Stomach (tissue), 9 donors: ENCODE data around the gene SLC1A5. TPM values are rescaled to one million over a fixed set of nuclear protein-coding genes. Genes with fewer than 3 reads are reported as not detected.

Experiments
- DNase-seq, 2 donors: peaks; one replicate each; pipeline versions ENCODE4 v3.0.0 to v3.0.0-alpha.2; 2013 to 2019
- H3K27ac ChIP-seq, 5 donors: fragments of 200-600 bp in 4 of 5; sonication (generic) in 4 of 5; one replicate each; pipeline ENCODE4 v1.5.1; 2013 to 2019; ENCODE audit warnings: mild to moderate bottlenecking in 1 of 5, moderate library complexity in 1 of 5
- H3K27me3 ChIP-seq, 3 donors: fragments of 200-600 bp; sonication (generic); one replicate each; pipeline ENCODE4 v1.5.1; 2017 to 2019; ENCODE audit warnings: mixed run types in 1 of 3
- H3K36me3 ChIP-seq, 4 donors: fragments of 200-600 bp; sonication (generic); 1 replicate in 3 of 4; 2 replicates in 1 of 4; pipeline ENCODE4 v1.5.1; 2016 to 2019
- H3K4me1 ChIP-seq, 4 donors: fragments of 200-600 bp; sonication (generic); one replicate each; pipeline ENCODE4 v1.5.1; 2016 to 2019
- H3K4me3 ChIP-seq, 4 donors: fragments of 200-600 bp; sonication (generic) in 3 of 4; one replicate each; pipeline ENCODE4 v1.5.1; 2016 to 2019; ENCODE audit warnings: mild to moderate bottlenecking in 1 of 4
- H3K9me3 ChIP-seq, 4 donors: fragments of 200-600 bp; sonication (generic); one replicate each; pipeline ENCODE4 v1.5.1; 2016 to 2019
- POLR2A ChIP-seq, 4 donors: fragments of 450-650 bp; IDR thresholded peaks; one replicate each; pipeline ENCODE4 v1.6.1; 2016; ENCODE audit warnings: antibody characterized with exemption in 4 of 4, control low read depth in 2 of 4, mild to moderate bottlenecking in 1 of 4, moderate library complexity in 1 of 4
- POLR2AphosphoS5 ChIP-seq, 3 donors: sonication (generic); formaldehyde crosslinking; IDR thresholded peaks; one replicate each; pipeline ENCODE4 v1.6.1; 2016; ENCODE audit warnings: antibody characterized with exemption in 3 of 3
- WGBS, 5 donors: extraction: QIAGEN DNeasy Blood & Tissue Kit in 3 of 5; methylation state at CpG; one replicate each; pipeline versions ENCODE4 v1.1.5 to v1.1.7; 2013 to 2018; 5-methylcytosine and 5-hydroxymethylcytosine counted together
- intact Hi-C: fragments of 100-400 bp; cut with DNase I; formaldehyde crosslinking; loops from one replicate; pipeline ENCODE4 v1.15.1; 2023; ENCODE audit warnings: low total_unique reads
- polyA plus RNA-seq, 3 donors: library from polyadenylated mRNA; stranded (reverse); fragments of 200-250 nt; gene quantifications; one replicate each; pipeline ENCODE4 v1.2.3, GENCODE V29; 2013
- small RNA-seq, 4 donors: library from RNA; depleted of rRNA; stranded (forward); fragments of <200 nt; gene quantifications; one replicate each; pipeline ENCODE3, GENCODE V24; 2016
- total RNA-seq, 5 donors: library from RNA; depleted of rRNA; stranded (reverse); fragments of >200 nt; gene quantifications; one replicate each; pipeline versions ENCODE4 v1.1.0 to v1.2.3, GENCODE V29; 2014 to 2016
- donor health status: healthy with polysubstance abuse.
- donor health status: Bipolar disorder and iron deficiency.
- donor health status: healthy.

The SLC1A5 gene
- total and polyA plus RNA-seq, 8 donors: 18.7 to 106 (median 31.4) TPM

GRCh38 chr19:46725036-46725820 lies 63.2 kb downstream of the SLC1A5 start:
- Histone ChIP-seq H3K9me3 (no peaks in the 10 kb centered on the region), H3K4me3 (no peak overlapping the region), H3K36me3 (peaks cover 95 to 100% (median 100%) of the 10 kb centered on the region in 4 donors), H3K4me1 (peaks cover 0 to 21% (median 11%) of the 10 kb centered on the region in 4 donors), H3K27me3 (no peaks in the 10 kb centered on the region), H3K27ac (no peak overlapping the region)
- no peak for DNase-seq
- no peak for TF ChIP-seq POLR2A (IDR thresholded peaks at IDR 0.05)
- no peak for TF ChIP-seq POLR2AphosphoS5 (IDR thresholded peaks at IDR 0.05)
- intact Hi-C loops: no loop called here
- 90 to 94% (median 92%) methylated on average over 25 to 26 of the region's 26 CpGs for WGBS, 5 donors

Small RNA genes within 50 kb of the gene (small RNA-seq; reads per million reads assigned to genes)
- gene AC008622.3 (0 reads per million in 4 donors), gene HNRNPMP2 (0 reads per million in 4 donors), gene RF00019 (0 reads per million in 4 donors)

Other genes starting within 250 kb of the SLC1A5 start
- gene CALM3, start 187.3 kb downstream of the SLC1A5 start, total RNA-seq: 100 to 1,000 TPM in 4 of 5 donors, 10 to 100 TPM in 1; 94.7 to 147 (median 106) TPM
- 100 to 1,000 TPM in 2 of 3 donors, 10 to 100 TPM in 1; 84.2 to 203 (median 174) TPM for gene CALM3, start 187.3 kb downstream of the SLC1A5 start, polyA plus RNA-seq
- gene PTGIR, start 163.5 kb downstream of the SLC1A5 start, total RNA-seq: 1 to 10 TPM in 3 of 5 donors, not detected in 2; 1.8 to 6.7 (median 5.8) TPM
- gene PTGIR, start 163.5 kb downstream of the SLC1A5 start, polyA plus RNA-seq: 1 to 10 TPM; 1.6 to 1.7 (median 1.6) TPM
- gene GNG8, start 152.4 kb downstream of the SLC1A5 start, total RNA-seq: not detected
- gene GNG8, start 152.4 kb downstream of the SLC1A5 start, polyA plus RNA-seq: not detected
- 10 to 100 TPM in 4 of 5 donors, 1 to 10 TPM in 1; 9.7 to 29.9 (median 11.1) TPM for gene DACT3, start 127.4 kb downstream of the SLC1A5 start, total RNA-seq
- gene DACT3, start 127.4 kb downstream of the SLC1A5 start, polyA plus RNA-seq: 10 to 100 TPM in 1 of 3 donors, 1 to 10 TPM in 2; 6.1 to 10.5 (median 6.4) TPM
- 10 to 100 TPM in 4 of 5 donors, 1 to 10 TPM in 1; 7.0 to 40.8 (median 18.5) TPM for gene PRKD2, start 71.5 kb downstream of the SLC1A5 start, total RNA-seq
- 10 to 100 TPM; 26.5 to 50.6 (median 39.7) TPM for gene PRKD2, start 71.5 kb downstream of the SLC1A5 start, polyA plus RNA-seq
- 10 to 100 TPM in 4 of 5 donors, 1 to 10 TPM in 1; 8.8 to 76.3 (median 15.2) TPM for gene FKRP, start 42.5 kb downstream of the SLC1A5 start, total RNA-seq
- gene FKRP, start 42.5 kb downstream of the SLC1A5 start, polyA plus RNA-seq: 1 to 10 TPM; 6.0 to 7.5 (median 6.5) TPM
- gene STRN4, start 42.1 kb downstream of the SLC1A5 start, total RNA-seq: 100 to 1,000 TPM in 2 of 5 donors, 10 to 100 TPM in 3; 48.1 to 373 (median 95.6) TPM
- gene STRN4, start 42.1 kb downstream of the SLC1A5 start, polyA plus RNA-seq: 10 to 100 TPM; 37.1 to 43.1 (median 39.0) TPM
- 100 to 1,000 TPM in 2 of 5 donors, 10 to 100 TPM in 2, 1 to 10 TPM in 1; 4.9 to 191 (median 76.7) TPM for gene AP2S1, start 62.3 kb upstream of the SLC1A5 start, total RNA-seq
- 100 to 1,000 TPM in 2 of 3 donors, 10 to 100 TPM in 1; 90.1 to 124 (median 103) TPM for gene AP2S1, start 62.3 kb upstream of the SLC1A5 start, polyA plus RNA-seq
- 100 to 1,000 TPM in 1 of 5 donors, 10 to 100 TPM in 3, 1 to 10 TPM in 1; 7.0 to 200 (median 36.4) TPM for gene ARHGAP35, start 72.4 kb upstream of the SLC1A5 start, total RNA-seq
- 1 to 10 TPM; 5.6 to 9.0 (median 7.3) TPM for gene ARHGAP35, start 72.4 kb upstream of the SLC1A5 start, polyA plus RNA-seq
- gene NPAS1, start 231.2 kb upstream of the SLC1A5 start, total RNA-seq: 1 to 10 TPM in 1 of 5 donors, under 1 TPM in 1, not detected in 3; 0.72 to 2.3 TPM
- 1 to 10 TPM; 1.1 to 8.9 (median 1.1) TPM for gene NPAS1, start 231.2 kb upstream of the SLC1A5 start, polyA plus RNA-seq